WERI-Rb-1 (cell line): ENCODE results near the gene SETD6.

ENCODE experiments used
- DNase-seq: peaks from one replicate; pipeline ENCODE4 v3.0.0-alpha.2; 2020
- H3K27ac ChIP-seq: fragments of 250-450 bp; sonication (Bioruptor Pico); 2 replicates; pipeline ENCODE4 v1.5.1; 2020; ENCODE audit warnings: mild to moderate bottlenecking, moderate library complexity
- H3K27me3 ChIP-seq: fragments of 250-450 bp; sonication (Bioruptor Pico); 2 replicates; pipeline ENCODE4 v1.5.1; 2021; ENCODE audit warnings: mild to moderate bottlenecking, low read depth, moderate library complexity; ENCODE audit not compliant: insufficient read depth, severe bottlenecking
- H3K36me3 ChIP-seq: fragments of 250-450 bp; sonication (Bioruptor Pico); 2 replicates; pipeline ENCODE4 v1.5.1; 2020; ENCODE audit warnings: mild to moderate bottlenecking, moderate library complexity
- H3K4me3 ChIP-seq: 2 replicates; pipeline ENCODE4 v1.5.1; 2011; ENCODE audit warnings: low read depth, mild to moderate bottlenecking, control low read depth, low read length
- H3K9me3 ChIP-seq: fragments of 250-450 bp; sonication (Bioruptor Pico); 2 replicates; pipeline ENCODE4 v1.5.1; 2021; ENCODE audit warnings: mild to moderate bottlenecking, moderate library complexity; ENCODE audit not compliant: severe bottlenecking
- CTCF ChIP-seq: IDR thresholded peaks from 2 replicates; pipeline ENCODE4 v1.5.1; 2011; ENCODE audit warnings: low read depth, mild to moderate bottlenecking, control low read depth, inconsistent platforms, low read length

Gene SETD6

GRCh38 chr16:58537124-58537906 is 22.0 kb downstream of the SETD6 start:
- no peak for TF ChIP-seq CTCF
- Histone ChIP-seq H3K4me3 (no peak overlapping the region), H3K27me3 (no peaks in the 10 kb centered on the region), H3K27ac (no peak overlapping the region), H3K36me3 (peaks cover 99% of the 10 kb centered on the region), H3K9me3 (no peaks in the 10 kb centered on the region)
- DNase-seq: no peak

GRCh38 chr16:58541711-58542110 is 26.4 kb downstream of the SETD6 start:
- Histone ChIP-seq H3K27me3 (no peaks in the 10 kb centered on the region), H3K36me3 (peaks cover 97% of the 10 kb centered on the region), H3K27ac (no peak overlapping the region), H3K9me3 (no peaks in the 10 kb centered on the region), H3K4me3 (no peak overlapping the region)
- TF ChIP-seq CTCF: no peak
- no peak for DNase-seq

GRCh38 chr16:58542291-58542690 is 27.0 kb downstream of the SETD6 start:
- H3K36me3 ChIP-seq: peaks cover 97% of the 10 kb centered on the region
- DNase-seq: no peak
- no peaks in the 10 kb centered on the region for H3K27me3 ChIP-seq
- no peak for TF ChIP-seq CTCF
- H3K27ac ChIP-seq: no peak overlapping the region
- H3K4me3 ChIP-seq: no peak overlapping the region
- no peaks in the 10 kb centered on the region for H3K9me3 ChIP-seq

GRCh38 chr16:58543685-58544084 is 28.4 kb downstream of the SETD6 start:
- H3K36me3 ChIP-seq: peaks cover 97% of the 10 kb centered on the region
- H3K4me3 ChIP-seq: no peak overlapping the region
- H3K27ac ChIP-seq: no peak overlapping the region
- no peaks in the 10 kb centered on the region for H3K9me3 ChIP-seq
- no peak for DNase-seq
- no peak for TF ChIP-seq CTCF
- H3K27me3 ChIP-seq: no peaks in the 10 kb centered on the region

GRCh38 chr16:58548378-58548777 is 33.1 kb downstream of the SETD6 start:
- H3K27ac ChIP-seq: no peak overlapping the region
- no peaks in the 10 kb centered on the region for H3K9me3 ChIP-seq
- peaks cover 90% of the 10 kb centered on the region for H3K36me3 ChIP-seq
- no peak for DNase-seq
- H3K4me3 ChIP-seq: no peak overlapping the region
- no peak for TF ChIP-seq CTCF
- no peaks in the 10 kb centered on the region for H3K27me3 ChIP-seq

GRCh38 chr16:58551496-58551895 is 36.2 kb downstream of the SETD6 start:
- no peak for DNase-seq
- Histone ChIP-seq H3K27ac (no peak overlapping the region), H3K9me3 (no peaks in the 10 kb centered on the region), H3K36me3 (peaks cover 88% of the 10 kb centered on the region), H3K27me3 (no peaks in the 10 kb centered on the region), H3K4me3 (no peak overlapping the region)
- TF ChIP-seq CTCF: no peak
